ENCODE measurements around the gene SSNA1.

Gene SSNA1

GRCh38 chr9:137227853-137228505 lies 39.5 kb downstream of the SSNA1 start:
- Histone ChIP-seq H3K36me3 (ENCODE audit: control insufficient read depth, insufficient read depth, low read length) (no peaks in the 10 kb centered on the region), H3K27ac (ENCODE audit: low read depth, low read length) (no peak overlapping the region), H3K4me1 (ENCODE audit: control insufficient read depth, insufficient read depth, low read length) (peaks cover 4% of the 10 kb centered on the region), H3K9ac (ENCODE audit: low read length) (no peak overlapping the region), H3K27me3 (ENCODE audit: control insufficient read depth, insufficient read depth, low read length) (peaks cover 28% of the 10 kb centered on the region), H3K4me3 (ENCODE audit: low read length) (no peak overlapping the region)

GRCh38 chr9:137228506-137228967 lies 40.1 kb downstream of the SSNA1 start:
- no peaks in the 10 kb centered on the region for H3K36me3 ChIP-seq (ENCODE audit: control insufficient read depth, insufficient read depth, low read length)
- no peak overlapping the region for H3K4me3 ChIP-seq (ENCODE audit: low read length)
- no peak overlapping the region for H3K27ac ChIP-seq (ENCODE audit: low read depth, low read length)
- H3K9ac ChIP-seq (ENCODE audit: low read length): no peak overlapping the region
- H3K27me3 ChIP-seq (ENCODE audit: control insufficient read depth, insufficient read depth, low read length): peaks cover 28% of the 10 kb centered on the region
- H3K4me1 ChIP-seq (ENCODE audit: control insufficient read depth, insufficient read depth, low read length): peaks cover 3% of the 10 kb centered on the region

- Histone ChIP-seq H3K27ac (ENCODE audit: low read depth, low read length) (no peak overlapping the region), H3K4me3 (ENCODE audit: low read length) (no peak overlapping the region), H3K4me1 (ENCODE audit: control insufficient read depth, insufficient read depth, low read length) (no peaks in the 10 kb centered on the region), H3K9ac (ENCODE audit: low read length) (no peak overlapping the region), H3K36me3 (ENCODE audit: control insufficient read depth, insufficient read depth, low read length) (no peaks in the 10 kb centered on the region), H3K27me3 (ENCODE audit: control insufficient read depth, insufficient read depth, low read length) (peaks cover 30% of the 10 kb centered on the region)
Observed at GRCh38 chr9:137228968-137229896, 40.8 kb downstream of the SSNA1 start.

GRCh38 chr9:137229903-137230704 lies 41.6 kb downstream of the SSNA1 start:
- Histone ChIP-seq H3K4me3 (ENCODE audit: low read length) (no peak overlapping the region), H3K36me3 (ENCODE audit: control insufficient read depth, insufficient read depth, low read length) (no peaks in the 10 kb centered on the region), H3K27ac (ENCODE audit: low read depth, low read length) (no peak overlapping the region), H3K27me3 (ENCODE audit: control insufficient read depth, insufficient read depth, low read length) (peaks cover 39% of the 10 kb centered on the region), H3K9ac (ENCODE audit: low read length) (no peak overlapping the region), H3K4me1 (ENCODE audit: control insufficient read depth, insufficient read depth, low read length) (no peaks in the 10 kb centered on the region)

GRCh38 chr9:137230705-137231371 lies 42.4 kb downstream of the SSNA1 start, which contains the start of gene SLC34A3:
Gene SLC34A3, plus strand, starts transcription at chr9:137230901. Its CDS starts 802 bp downstream, at chr9:137231703.
- H3K4me1 ChIP-seq (ENCODE audit: control insufficient read depth, insufficient read depth, low read length): peaks cover under 1% of the 10 kb centered on the region
- no peaks in the 10 kb centered on the region for H3K36me3 ChIP-seq (ENCODE audit: control insufficient read depth, insufficient read depth, low read length)
- H3K4me3 ChIP-seq (ENCODE audit: low read length): no peak within 1 kb of the TSS
- H3K27me3 ChIP-seq (ENCODE audit: control insufficient read depth, insufficient read depth, low read length): peaks cover 43% of the 10 kb centered on the region
- H3K9ac ChIP-seq (ENCODE audit: low read length): no peak within 1 kb of the TSS
- no peak within 1 kb of the TSS for H3K27ac ChIP-seq (ENCODE audit: low read depth, low read length)

- Histone ChIP-seq H3K4me1 (ENCODE audit: control insufficient read depth, insufficient read depth, low read length) (peaks cover 4% of the 10 kb centered on the region), H3K4me3 (ENCODE audit: low read length) (no peak overlapping the region), H3K27ac (ENCODE audit: low read depth, low read length) (no peak overlapping the region), H3K27me3 (ENCODE audit: control insufficient read depth, insufficient read depth, low read length) (peaks cover 43% of the 10 kb centered on the region), H3K36me3 (ENCODE audit: control insufficient read depth, insufficient read depth, low read length) (no peaks in the 10 kb centered on the region), H3K9ac (ENCODE audit: low read length) (no peak overlapping the region)
Observed at GRCh38 chr9:137231372-137232039, 43.0 kb downstream of the SSNA1 start.

- Histone ChIP-seq H3K36me3 (ENCODE audit: control insufficient read depth, insufficient read depth, low read length) (no peaks in the 10 kb centered on the region), H3K9ac (ENCODE audit: low read length) (no peak overlapping the region), H3K4me3 (ENCODE audit: low read length) (no peak overlapping the region), H3K27me3 (ENCODE audit: control insufficient read depth, insufficient read depth, low read length) (peaks cover 43% of the 10 kb centered on the region), H3K27ac (ENCODE audit: low read depth, low read length) (no peak overlapping the region), H3K4me1 (ENCODE audit: control insufficient read depth, insufficient read depth, low read length) (peaks cover 9% of the 10 kb centered on the region)
Observed at GRCh38 chr9:137232101-137232500, 43.6 kb downstream of the SSNA1 start.

GRCh38 chr9:137232510-137232909 lies 44.0 kb downstream of the SSNA1 start:
- H3K27me3 ChIP-seq (ENCODE audit: control insufficient read depth, insufficient read depth, low read length): peaks cover 43% of the 10 kb centered on the region
- H3K4me3 ChIP-seq (ENCODE audit: low read length): no peak overlapping the region
- peaks cover 9% of the 10 kb centered on the region for H3K4me1 ChIP-seq (ENCODE audit: control insufficient read depth, insufficient read depth, low read length)
- H3K36me3 ChIP-seq (ENCODE audit: control insufficient read depth, insufficient read depth, low read length): no peaks in the 10 kb centered on the region
- no peak overlapping the region for H3K27ac ChIP-seq (ENCODE audit: low read depth, low read length)
- no peak overlapping the region for H3K9ac ChIP-seq (ENCODE audit: low read length)

GRCh38 chr9:137233143-137233980 lies 44.9 kb downstream of the SSNA1 start:
- no peaks in the 10 kb centered on the region for H3K36me3 ChIP-seq (ENCODE audit: control insufficient read depth, insufficient read depth, low read length)
- H3K4me3 ChIP-seq (ENCODE audit: low read length): no peak overlapping the region
- peaks cover 42% of the 10 kb centered on the region for H3K27me3 ChIP-seq (ENCODE audit: control insufficient read depth, insufficient read depth, low read length)
- H3K9ac ChIP-seq (ENCODE audit: low read length): no peak overlapping the region
- H3K27ac ChIP-seq (ENCODE audit: low read depth, low read length): no peak overlapping the region
- peaks cover 10% of the 10 kb centered on the region for H3K4me1 ChIP-seq (ENCODE audit: control insufficient read depth, insufficient read depth, low read length)

- Histone ChIP-seq H3K27ac (ENCODE audit: low read depth, low read length) (no peak overlapping the region), H3K4me3 (ENCODE audit: low read length) (no peak overlapping the region), H3K9ac (ENCODE audit: low read length) (no peak overlapping the region), H3K4me1 (ENCODE audit: control insufficient read depth, insufficient read depth, low read length) (peaks cover 11% of the 10 kb centered on the region), H3K36me3 (ENCODE audit: control insufficient read depth, insufficient read depth, low read length) (no peaks in the 10 kb centered on the region), H3K27me3 (ENCODE audit: control insufficient read depth, insufficient read depth, low read length) (peaks cover 34% of the 10 kb centered on the region)
Observed at GRCh38 chr9:137234055-137234697, 45.7 kb downstream of the SSNA1 start.
